Keratinocyte (primary cell): ENCODE results near the gene GRB10. TPM values are rescaled to one million over a fixed set of nuclear protein-coding genes. Genes with fewer than 3 reads are reported as not detected.

Source experiments
- DNase-seq: peaks from one replicate; pipeline ENCODE4 v3.0.0-alpha.2; 2011; ENCODE audit warnings: low read depth, missing footprints, low spot score
- FAIRE-seq: peaks from 2 replicates; lab custom pipeline; 2011; peaks lifted over from hg19 to GRCh38; lab: Jason Lieb, UNC
- H2AFZ ChIP-seq: 2 replicates; pipeline ENCODE4 v1.6.0; 2012; ENCODE audit warnings: low read length, control low read depth, inconsistent platforms; ENCODE audit not compliant: control insufficient read depth
- H3K27ac ChIP-seq: 2 replicates; pipeline ENCODE4 v1.5.1; 2011; ENCODE audit warnings: low read length; ENCODE audit not compliant: control insufficient read depth, insufficient read depth
- H3K27me3 ChIP-seq: 3 replicates; pipeline ENCODE4 v1.6.0; 2011; ENCODE audit warnings: low read length; ENCODE audit not compliant: control insufficient read depth, insufficient read depth; ENCODE audit errors: extremely low read depth
- H3K36me3 ChIP-seq, 2 experiments: 2 replicates in 1 of 2; 3 replicates in 1 of 2; pipeline ENCODE4 v1.5.1; 2011; ENCODE audit warnings: low read length in 2 of 2, mild to moderate bottlenecking in 1 of 2; ENCODE audit not compliant: control insufficient read depth in 2 of 2, insufficient read depth in 2 of 2; ENCODE audit errors: extremely low read depth in 1 of 2
- H3K4me1 ChIP-seq: 3 replicates; pipeline ENCODE4 v1.5.1; 2011; ENCODE audit warnings: low read length; ENCODE audit not compliant: control insufficient read depth, insufficient read depth; ENCODE audit errors: extremely low read depth
- H3K4me2 ChIP-seq: 3 replicates; pipeline ENCODE4 v1.6.0; 2011; ENCODE audit warnings: low read depth, low read length; ENCODE audit not compliant: control insufficient read depth, insufficient read depth; ENCODE audit errors: extremely low read depth
- H3K4me3 ChIP-seq, 3 experiments: fragments of 200-600 bp in 1 of 3; sonication (generic) in 1 of 3; 2 replicates in 2 of 3; 3 replicates in 1 of 3; pipeline ENCODE4 v1.5.1; 2011 to 2016; ENCODE audit warnings: low read length in 3 of 3, mild to moderate bottlenecking in 3 of 3, control low read depth in 2 of 3, inconsistent platforms in 1 of 3, low read depth in 1 of 3, mixed read lengths in 1 of 3, mixed run types in 1 of 3, moderate library complexity in 1 of 3; ENCODE audit not compliant: control insufficient read depth in 2 of 3, insufficient read depth in 2 of 3; ENCODE audit errors: extremely low read depth in 1 of 3
- H3K79me2 ChIP-seq: 2 replicates; pipeline ENCODE4 v1.6.0; 2012; ENCODE audit warnings: low read length; ENCODE audit not compliant: control insufficient read depth, insufficient read depth
- H3K9ac ChIP-seq: 3 replicates; pipeline ENCODE4 v1.6.0; 2011; ENCODE audit warnings: low read length; ENCODE audit not compliant: control insufficient read depth, insufficient read depth; ENCODE audit errors: extremely low read depth
- H3K9me1 ChIP-seq: 3 replicates; pipeline ENCODE4 v1.6.0; 2011; ENCODE audit warnings: low read length; ENCODE audit not compliant: control insufficient read depth, insufficient read depth; ENCODE audit errors: extremely low read depth
- H3K9me3 ChIP-seq: 2 replicates; pipeline ENCODE4 v1.5.1; 2012; ENCODE audit warnings: low read depth, low read length; ENCODE audit not compliant: control insufficient read depth
- H4K20me1 ChIP-seq: 3 replicates; pipeline ENCODE4 v1.6.0; 2011; ENCODE audit warnings: low read length; ENCODE audit not compliant: control insufficient read depth, insufficient read depth; ENCODE audit errors: extremely low read depth
- CTCF ChIP-seq, 3 experiments: IDR thresholded peaks in 1 of 3; conservative IDR thresholded peaks in 1 of 3; optimal IDR thresholded peaks in 1 of 3; 2 replicates in 2 of 3; 3 replicates in 1 of 3; pipeline versions ENCODE3 to v1.5.1; 2011; ENCODE audit warnings: low read length in 3 of 3, mild to moderate bottlenecking in 3 of 3, moderate library complexity in 2 of 3, control low read depth in 1 of 3, inconsistent platforms in 1 of 3; ENCODE audit not compliant: insufficient read depth in 2 of 3; ENCODE audit errors: extremely low read depth in 1 of 3
- EZH2 ChIP-seq: IDR thresholded peaks from one replicate; pipeline ENCODE4 v1.6.1; 2012; ENCODE audit warnings: inconsistent platforms, mild to moderate bottlenecking, low read length, moderate library complexity
- dilution Hi-C: fragments of 300-500 bp; cut with MboI; formaldehyde crosslinking; loops from one replicate; pipeline ENCODE4 v1.7.0; 2020; ENCODE audit warnings: low sequenced_read_pairs; ENCODE audit not compliant: extremely low pct_ligation_motif_present
- polyA plus RNA-seq, 5 experiments: library from polyadenylated mRNA; depleted of rRNA in 3 of 5; stranded (reverse) in 3 of 5; stranded (forward) in 1 of 5; unstranded in 1 of 5; fragments of >200 nt; gene quantifications; 1 replicate in 1 of 5; 2 replicates in 3 of 5; 3 replicates in 1 of 5; pipeline versions ENCODE4 v1.2.1 to v1.2.3, GENCODE V29; 2011 to 2012; ENCODE audit warnings: missing spikeins in 2 of 5, low read depth in 1 of 5, low replicate concordance in 1 of 5

The GRB10 gene
- polyA plus RNA-seq, 1 donor (not counting 4 experiments of a cell fraction or from before 2014, with no cell fraction given), result 4.4 TPM

- FAIRE-seq (no peak), DNase-seq (no peak)
- no peaks in the 10 kb centered on the region for H3K9me3 ChIP-seq
- no peak overlapping the region for H2AFZ ChIP-seq
- no peak overlapping the region for H3K27ac ChIP-seq
- no peak overlapping the region for H3K4me3 ChIP-seq
- dilution Hi-C loops, result no loop called here
- peaks cover 0 to 3% of the 10 kb centered on the region in 2 experiments for H3K36me3 ChIP-seq
- peaks cover 16% of the 10 kb centered on the region for H3K4me1 ChIP-seq
- H3K9ac ChIP-seq, result no peak overlapping the region
- H4K20me1 ChIP-seq, result no peaks in the 10 kb centered on the region
- no peak overlapping the region for H3K4me2 ChIP-seq
- no peaks in the 10 kb centered on the region for H3K9me1 ChIP-seq
- H3K27me3 ChIP-seq, result no peaks in the 10 kb centered on the region
- no peaks in the 10 kb centered on the region for H3K79me2 ChIP-seq
- TF ChIP-seq EZH2 (no peak), CTCF (optimal IDR thresholded peaks at IDR 0.05 in 1 of 3, IDR thresholded peaks at IDR 0.05 in 1 of 3, conservative IDR thresholded peaks at IDR 0.05 in 1 of 3; ENCODE audit: extremely low read depth in 1 of 3, insufficient read depth in 2 of 3, low read length in 3 of 3) (no peak)
Observed at GRCh38 chr7:50613473-50613872, 169.2 kb downstream of the GRB10 start.

- no peak overlapping the region for H3K9ac ChIP-seq
- FAIRE-seq (peak; percentile 79), DNase-seq (no peak)
- no peaks in the 10 kb centered on the region for H3K27me3 ChIP-seq
- H2AFZ ChIP-seq, result no peak overlapping the region
- H3K9me1 ChIP-seq, result no peaks in the 10 kb centered on the region
- no peaks in the 10 kb centered on the region for H4K20me1 ChIP-seq
- H3K27ac ChIP-seq, result no peak overlapping the region
- peaks cover 0 to 3% of the 10 kb centered on the region in 2 experiments for H3K36me3 ChIP-seq
- no peaks in the 10 kb centered on the region for H3K79me2 ChIP-seq
- no peak overlapping the region for H3K4me2 ChIP-seq
- H3K4me3 ChIP-seq, result no peak overlapping the region
- TF ChIP-seq CTCF (optimal IDR thresholded peaks at IDR 0.05 in 1 of 3, IDR thresholded peaks at IDR 0.05 in 1 of 3, conservative IDR thresholded peaks at IDR 0.05 in 1 of 3; ENCODE audit: extremely low read depth in 1 of 3, insufficient read depth in 2 of 3, low read length in 3 of 3), result no peak
- no peak for TF ChIP-seq EZH2
- H3K4me1 ChIP-seq, result peaks cover 16% of the 10 kb centered on the region
- no peaks in the 10 kb centered on the region for H3K9me3 ChIP-seq
- dilution Hi-C loops, result no loop called here
Observed at GRCh38 chr7:50612704-50613103, 170.0 kb downstream of the GRB10 start.
